PC-9 (cell line): Measurements from ENCODE around the gene NFAM1. TPM values are rescaled to one million over a fixed set of nuclear protein-coding genes. Genes with fewer than 3 reads are reported as not detected.

Source experiments
- BruUV-seq: library from RNA; stranded (reverse); fragments of 400-500 nt; replicated peaks from 2 replicates; lab custom pipeline; 2021; lab: Mats Ljungman, UMichigan
- CTCF ChIA-PET: fragments of 300-600 bp; sonication (Branson Sonifier 250); formaldehyde crosslinking; loops from one replicate; lab custom pipeline; 2022; ENCODE audit warnings: antibody characterized with exemption; lab: Charles Lee
- POLR2A ChIA-PET: fragments of 300-600 bp; sonication (Branson Sonifier 250); formaldehyde crosslinking; loops from one replicate; lab custom pipeline; 2022; ENCODE audit warnings: antibody characterized with exemption; ENCODE audit not compliant: unreplicated experiment; lab: Charles Lee
- DNase-seq, 2 experiments: peaks; one replicate each; pipeline versions ENCODE4 v3.0.0 to v3.0.0-alpha.2; 2015 to 2022; ENCODE audit warnings: mixed read lengths in 1 of 2
- H2AFZ ChIP-seq: fragments of 200-600 bp; sonication (generic); 2 replicates; pipeline ENCODE4 v1.8.1; 2017; ENCODE audit warnings: antibody characterized with exemption
- H3F3A ChIP-seq: fragments of 200-600 bp; sonication (generic); 2 replicates; pipeline ENCODE4 v1.8.1; 2017; ENCODE audit warnings: antibody characterized with exemption, mild to moderate bottlenecking, low read depth; ENCODE audit not compliant: insufficient read depth
- H3K27ac ChIP-seq: fragments of 200-600 bp; sonication (generic); 2 replicates; pipeline ENCODE4 v1.6.1; 2016; ENCODE audit warnings: mixed run types
- H3K27me3 ChIP-seq: fragments of 200-600 bp; sonication (generic); 2 replicates; pipeline ENCODE4 v1.6.1; 2016; ENCODE audit warnings: low read depth, mixed run types; ENCODE audit not compliant: insufficient read depth
- H3K36me3 ChIP-seq: fragments of 200-600 bp; sonication (generic); 2 replicates; pipeline ENCODE4 v1.6.1; 2016; ENCODE audit warnings: low read depth, mixed run types
- H3K4me1 ChIP-seq: fragments of 200-600 bp; sonication (generic); replicated peaks from 2 replicates; pipeline ENCODE4 v1.6.1; 2016; ENCODE audit warnings: mixed run types; ENCODE audit not compliant: insufficient read depth
- H3K4me2 ChIP-seq: fragments of 200-600 bp; sonication (generic); 2 replicates; pipeline ENCODE4 v1.6.1; 2017; ENCODE audit warnings: mixed run types
- H3K4me3 ChIP-seq: fragments of 200-600 bp; sonication (generic); 2 replicates; pipeline ENCODE4 v1.6.1; 2016; ENCODE audit warnings: mixed run types
- H3K79me2 ChIP-seq: fragments of 200-600 bp; sonication (generic); 2 replicates; pipeline ENCODE4 v1.6.1; 2017; ENCODE audit warnings: low read depth, mixed run types
- H3K9me2 ChIP-seq: fragments of 200-600 bp; sonication (generic); 2 replicates; pipeline ENCODE4 v1.8.1; 2017; ENCODE audit warnings: mild to moderate bottlenecking; ENCODE audit not compliant: insufficient read depth
- H3K9me3 ChIP-seq: fragments of 200-600 bp; sonication (generic); 2 replicates; pipeline ENCODE4 v1.8.1; 2016; ENCODE audit warnings: low read depth; ENCODE audit not compliant: insufficient read depth
- H4K20me1 ChIP-seq: fragments of 200-600 bp; sonication (generic); 2 replicates; pipeline ENCODE4 v1.8.1; 2017; ENCODE audit not compliant: insufficient read depth
- EZH2 ChIP-seq: fragments of 200-600 bp; sonication (generic); IDR thresholded peaks from 2 replicates; pipeline ENCODE4 v1.8.0; 2017; ENCODE audit warnings: antibody characterized with exemption, low read depth
- intact Hi-C: fragments of 100-400 bp; cut with micrococcal nuclease; formaldehyde crosslinking; loops from one replicate; pipeline ENCODE4 v1.10.0; 2022; ENCODE audit not compliant: unreplicated experiment
- total RNA-seq: library from RNA; stranded (reverse); gene quantifications from 2 replicates; pipeline ENCODE4 v1.2.3, GENCODE V29; 2021
- TF ChIP-seq, protein P1 (sequence below): fragments of 200-600 bp; sonication (generic); conservative IDR thresholded peaks from 2 replicates; pipeline ENCODE4 v1.6.1; 2017; ENCODE audit warnings: mixed run types, antibody characterized with exemption, mild to moderate bottlenecking, moderate library complexity

The NFAM1 gene
- total RNA-seq, 1 experiment from 2014 or later, result not detected

DNA sequence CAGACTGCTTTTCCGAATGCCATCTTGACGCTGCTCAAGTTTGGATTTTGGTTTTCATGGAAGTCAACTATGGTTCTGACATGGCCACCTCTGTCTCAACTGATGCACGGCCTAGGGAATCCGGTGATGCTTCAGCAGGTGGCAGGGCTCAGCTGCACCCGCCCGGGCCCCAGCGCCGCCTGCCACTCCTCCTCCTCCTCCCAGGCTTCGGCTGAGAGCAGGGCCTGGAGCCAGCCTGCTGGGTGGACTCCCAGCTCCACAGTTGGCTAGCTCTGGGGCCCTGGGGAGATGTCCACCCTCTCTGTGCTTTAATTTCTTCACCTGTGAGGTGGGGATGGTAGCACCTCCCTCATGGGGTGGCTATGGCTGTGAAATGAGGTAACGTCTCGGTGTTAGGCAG lies 20.3 kb upstream of the NFAM1 start:
- DNase-seq, result no peak
- ChIA-PET POLR2A (interaction anchor here (0.6 kb wide), 1 partner anchor 107 kb away, joined by 6 read pairs; no protein-coding TSS in a partner anchor), CTCF (no interaction called here)
- H3K9me2 ChIP-seq, result no peaks in the 10 kb centered on the region
- intact Hi-C loops, result no loop called here
- no peaks in the 10 kb centered on the region for H3F3A ChIP-seq
- H3K4me1 ChIP-seq, result no peaks in the 10 kb centered on the region
- H3K9me3 ChIP-seq, result no peaks in the 10 kb centered on the region
- H3K4me3 ChIP-seq, result no peak overlapping the region
- H3K36me3 ChIP-seq, result no peaks in the 10 kb centered on the region
- no peak for TF ChIP-seq EZH2
- TF ChIP-seq, protein P1, sequence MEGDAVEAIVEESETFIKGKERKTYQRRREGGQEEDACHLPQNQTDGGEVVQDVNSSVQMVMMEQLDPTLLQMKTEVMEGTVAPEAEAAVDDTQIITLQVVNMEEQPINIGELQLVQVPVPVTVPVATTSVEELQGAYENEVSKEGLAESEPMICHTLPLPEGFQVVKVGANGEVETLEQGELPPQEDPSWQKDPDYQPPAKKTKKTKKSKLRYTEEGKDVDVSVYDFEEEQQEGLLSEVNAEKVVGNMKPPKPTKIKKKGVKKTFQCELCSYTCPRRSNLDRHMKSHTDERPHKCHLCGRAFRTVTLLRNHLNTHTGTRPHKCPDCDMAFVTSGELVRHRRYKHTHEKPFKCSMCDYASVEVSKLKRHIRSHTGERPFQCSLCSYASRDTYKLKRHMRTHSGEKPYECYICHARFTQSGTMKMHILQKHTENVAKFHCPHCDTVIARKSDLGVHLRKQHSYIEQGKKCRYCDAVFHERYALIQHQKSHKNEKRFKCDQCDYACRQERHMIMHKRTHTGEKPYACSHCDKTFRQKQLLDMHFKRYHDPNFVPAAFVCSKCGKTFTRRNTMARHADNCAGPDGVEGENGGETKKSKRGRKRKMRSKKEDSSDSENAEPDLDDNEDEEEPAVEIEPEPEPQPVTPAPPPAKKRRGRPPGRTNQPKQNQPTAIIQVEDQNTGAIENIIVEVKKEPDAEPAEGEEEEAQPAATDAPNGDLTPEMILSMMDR, result no peak
- H3K27ac ChIP-seq, result no peak overlapping the region
- no peaks in the 10 kb centered on the region for H3K79me2 ChIP-seq
- H3K4me2 ChIP-seq, result no peak overlapping the region
- BruUV-seq, result no TSS peak
- no peak overlapping the region for H2AFZ ChIP-seq
- 0 out of 2 replicates have a peak, but pooled peaks cover 22% of the 10 kb centered on the region for H3K27me3 ChIP-seq
- H4K20me1 ChIP-seq, result no peaks in the 10 kb centered on the region

DNA sequence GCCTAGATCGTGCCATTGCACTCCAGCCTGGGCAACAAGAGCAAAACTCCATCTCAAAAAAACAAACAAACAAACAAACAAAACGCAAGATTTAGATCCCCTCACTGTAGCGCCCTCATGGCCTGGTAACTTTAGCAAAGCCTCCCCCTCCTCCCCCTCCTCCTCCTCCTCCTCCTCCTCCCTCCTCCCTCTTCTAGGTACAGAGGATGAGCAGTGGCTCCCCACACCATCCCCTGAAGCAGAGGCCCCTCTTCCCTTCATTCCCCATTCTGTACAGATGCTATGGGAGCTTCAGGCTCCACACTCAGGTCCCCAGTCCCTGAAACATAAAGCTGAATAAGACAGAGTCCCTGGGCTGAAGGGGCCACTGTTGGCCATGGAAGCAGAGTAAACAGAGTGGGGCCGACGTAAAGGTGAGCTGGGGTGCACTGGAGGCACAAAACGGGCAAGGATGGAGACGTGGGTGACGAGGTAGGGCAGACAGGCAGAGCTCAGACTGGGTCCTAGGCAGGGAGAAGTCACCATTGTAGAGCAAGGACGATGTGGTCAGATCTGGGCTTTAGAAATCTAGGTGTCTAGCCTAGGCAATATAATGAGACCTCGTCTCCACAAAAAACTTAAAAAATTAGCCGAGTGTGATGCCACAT lies 19.4 kb upstream of the NFAM1 start:
- CTCF ChIA-PET, result no interaction called here
- no peak overlapping the region for H3K4me2 ChIP-seq
- H2AFZ ChIP-seq, result no peak overlapping the region
- no peak overlapping the region for H3K27ac ChIP-seq
- H3K36me3 ChIP-seq, result no peaks in the 10 kb centered on the region
- no peaks in the 10 kb centered on the region for H3K4me1 ChIP-seq
- no peak overlapping the region for H3K4me3 ChIP-seq
- TF ChIP-seq, protein P1, result no peak
- no TSS peak for BruUV-seq
- POLR2A ChIA-PET, result no interaction called here
- no peaks in the 10 kb centered on the region for H3F3A ChIP-seq
- H3K27me3 ChIP-seq, result 0 out of 2 replicates have a peak, but pooled peaks cover 20% of the 10 kb centered on the region
- intact Hi-C loops, result no loop called here
- H3K9me2 ChIP-seq, result no peaks in the 10 kb centered on the region
- H3K9me3 ChIP-seq, result no peaks in the 10 kb centered on the region
- no peaks in the 10 kb centered on the region for H3K79me2 ChIP-seq
- H4K20me1 ChIP-seq, result no peaks in the 10 kb centered on the region
- DNase-seq, result no peak

DNA sequence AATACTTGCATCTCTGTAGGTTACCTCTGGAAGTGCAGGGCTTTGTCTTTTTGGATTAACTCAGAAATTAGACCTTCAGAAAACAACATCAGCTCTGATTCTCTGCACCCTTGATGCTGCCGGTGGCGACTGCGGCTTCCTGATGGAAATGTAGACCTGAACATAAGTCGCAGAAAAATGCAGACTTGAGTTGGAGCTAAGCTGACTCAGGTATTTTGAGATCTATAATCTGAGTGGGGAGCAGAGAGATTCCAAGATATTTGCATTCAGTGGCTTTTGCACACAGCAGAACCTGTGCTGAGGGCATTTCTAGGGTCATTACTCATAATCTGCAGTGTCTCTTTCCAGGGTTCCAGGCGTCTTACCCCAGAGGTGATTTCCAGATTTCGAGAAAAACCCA lies 18.7 kb upstream of the NFAM1 start:
- BruUV-seq, result no TSS peak
- Histone ChIP-seq H3F3A (no peaks in the 10 kb centered on the region), H3K27ac (no peak overlapping the region), H3K4me3 (no peak overlapping the region), H2AFZ (no peak overlapping the region), H3K4me2 (no peak overlapping the region), H4K20me1 (no peaks in the 10 kb centered on the region), H3K79me2 (no peaks in the 10 kb centered on the region), H3K4me1 (no peaks in the 10 kb centered on the region), H3K9me3 (no peaks in the 10 kb centered on the region), H3K27me3 (0 out of 2 replicates have a peak, but pooled peaks cover 13% of the 10 kb centered on the region), H3K36me3 (no peaks in the 10 kb centered on the region), H3K9me2 (no peaks in the 10 kb centered on the region)
- ChIA-PET POLR2A (no interaction called here), CTCF (no interaction called here)
- intact Hi-C loops, result no loop called here
- no peak for TF ChIP-seq EZH2
- TF ChIP-seq, protein P1, result no peak
- no peak for DNase-seq
